Thyroid gland (tissue), 4 donors: Measurements from ENCODE around the gene GATD1.

Experiments used
- POLR2A ChIP-seq, 2 donors: fragments of 450-650 bp; IDR thresholded peaks; one replicate each; pipeline ENCODE4 v1.6.1; 2017; ENCODE audit warnings: antibody characterized with exemption in 2 of 2, mild to moderate bottlenecking in 2 of 2, moderate library complexity in 1 of 2
- TF ChIP-seq, protein P1 (sequence below), 6 experiments: fragments of 200-600 bp in 3 of 6; fragments of 450-650 bp in 3 of 6; sonication (generic) in 3 of 6; IDR thresholded peaks; one replicate each; pipeline ENCODE4 v1.5.1; 2016 to 2019; ENCODE audit warnings: antibody characterized with exemption in 6 of 6, mild to moderate bottlenecking in 2 of 6, inconsistent platforms in 1 of 6, moderate library complexity in 1 of 6

DNA sequence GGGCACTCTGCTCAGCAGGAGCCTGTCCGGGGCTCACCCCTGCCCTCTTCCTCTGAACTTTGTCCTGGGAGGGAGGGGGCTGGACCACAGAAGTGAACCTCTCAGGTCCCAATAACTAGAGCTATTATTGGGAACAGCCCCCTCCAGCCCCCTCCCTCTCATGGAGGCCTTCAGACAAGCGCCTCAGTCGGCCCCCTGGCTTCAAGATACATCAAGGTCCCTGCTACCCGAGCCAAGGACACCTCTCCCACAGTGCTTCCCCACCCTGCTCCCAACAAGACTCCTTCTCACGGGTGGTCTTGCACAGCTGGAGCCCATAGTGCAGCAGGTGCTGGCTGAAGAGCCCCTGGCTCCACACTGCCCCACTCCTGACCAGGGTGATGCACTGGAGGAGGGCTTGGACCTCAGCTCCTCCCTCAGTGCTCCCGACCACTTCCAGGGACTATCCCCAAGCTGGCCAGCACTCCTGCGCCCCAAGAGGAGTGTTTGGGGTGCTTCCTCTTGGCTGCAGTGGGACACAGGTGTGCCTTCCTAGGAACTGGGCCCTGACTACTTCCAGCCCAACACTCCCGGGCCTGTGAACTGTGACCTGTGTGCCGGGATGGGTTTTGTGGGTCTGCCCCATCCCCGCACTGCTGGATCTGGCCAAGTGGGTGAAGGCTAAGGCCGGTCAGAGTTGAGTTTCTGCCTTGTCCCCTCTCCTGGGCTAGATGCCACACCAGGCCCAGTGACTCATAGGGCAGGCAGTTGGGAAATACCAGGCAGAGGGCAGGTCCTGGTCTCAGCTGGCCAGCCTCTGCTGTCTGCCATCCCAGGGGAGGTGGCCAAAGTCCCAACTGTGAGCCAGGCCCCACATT, 43.6 kb upstream of the GATD1 start:
- TF ChIP-seq, protein P1, sequence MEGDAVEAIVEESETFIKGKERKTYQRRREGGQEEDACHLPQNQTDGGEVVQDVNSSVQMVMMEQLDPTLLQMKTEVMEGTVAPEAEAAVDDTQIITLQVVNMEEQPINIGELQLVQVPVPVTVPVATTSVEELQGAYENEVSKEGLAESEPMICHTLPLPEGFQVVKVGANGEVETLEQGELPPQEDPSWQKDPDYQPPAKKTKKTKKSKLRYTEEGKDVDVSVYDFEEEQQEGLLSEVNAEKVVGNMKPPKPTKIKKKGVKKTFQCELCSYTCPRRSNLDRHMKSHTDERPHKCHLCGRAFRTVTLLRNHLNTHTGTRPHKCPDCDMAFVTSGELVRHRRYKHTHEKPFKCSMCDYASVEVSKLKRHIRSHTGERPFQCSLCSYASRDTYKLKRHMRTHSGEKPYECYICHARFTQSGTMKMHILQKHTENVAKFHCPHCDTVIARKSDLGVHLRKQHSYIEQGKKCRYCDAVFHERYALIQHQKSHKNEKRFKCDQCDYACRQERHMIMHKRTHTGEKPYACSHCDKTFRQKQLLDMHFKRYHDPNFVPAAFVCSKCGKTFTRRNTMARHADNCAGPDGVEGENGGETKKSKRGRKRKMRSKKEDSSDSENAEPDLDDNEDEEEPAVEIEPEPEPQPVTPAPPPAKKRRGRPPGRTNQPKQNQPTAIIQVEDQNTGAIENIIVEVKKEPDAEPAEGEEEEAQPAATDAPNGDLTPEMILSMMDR (IDR thresholded peaks at IDR 0.05), result no peak
- no peak for TF ChIP-seq POLR2A (IDR thresholded peaks at IDR 0.05)
